ENCODE measurements around the gene NFATC1.

GRCh38 chr18:79410171-79410641 lies 14.5 kb downstream of the NFATC1 start:
- TF ChIP-seq CTCF (IDR thresholded peaks at IDR 0.05) (no peak), POLR2A (IDR thresholded peaks at IDR 0.05) (no peak), POLR2AphosphoS5 (IDR thresholded peaks at IDR 0.05; ENCODE audit: insufficient read depth in 1 of 2, low read depth in 1 of 2) (no peak)

Measured in vagina (tissue), 2 donors.